ENCODE measurements around the gene TRMT5.

GRCh38 chr14:60925286-60925685 is 55.6 kb downstream of the TRMT5 start:
- TF ChIP-seq BCL3 (IDR thresholded peaks at IDR 0.05; ENCODE audit: borderline replicate concordance, insufficient read depth, low read depth, low read length, poor library complexity, severe bottlenecking), result no peak
- no peak for TF ChIP-seq HDGF (IDR thresholded peaks at IDR 0.05)
- TF ChIP-seq NFYB (IDR thresholded peaks at IDR 0.05; ENCODE audit: insufficient read depth, low read depth, low read length), result no peak
- TF ChIP-seq PBX3 (IDR thresholded peaks at IDR 0.05; ENCODE audit: insufficient replicate concordance, low read depth, low read length), result no peak
- TF ChIP-seq EZH2 (IDR thresholded peaks at IDR 0.05; ENCODE audit: borderline replicate concordance, control insufficient read depth, low read depth, low read length), result no peak
- no peak for TF ChIP-seq CREB1 (IDR thresholded peaks at IDR 0.05; ENCODE audit: low read depth)
- TF ChIP-seq ATF2 (IDR thresholded peaks at IDR 0.05; ENCODE audit: low read length), result no peak
- TF ChIP-seq POLR2A (IDR thresholded peaks at IDR 0.05; ENCODE audit: low read depth, low read length), result no peak
- no peak for TF ChIP-seq CREM (IDR thresholded peaks at IDR 0.05; ENCODE audit: low read depth)
- TF ChIP-seq ZNF274 (IDR thresholded peaks at IDR 0.05; ENCODE audit: insufficient read depth, insufficient read length), result no peak
- no peak for TF ChIP-seq ZBTB33 (IDR thresholded peaks at IDR 0.05)
- TF ChIP-seq CHD2 (IDR thresholded peaks at IDR 0.05; ENCODE audit: borderline replicate concordance, low read depth, low read length), result no peak
- no peak for TF ChIP-seq EP300 (IDR thresholded peaks at IDR 0.05; ENCODE audit: borderline replicate concordance in 1 of 2, control insufficient read depth in 1 of 2, low read depth in 2 of 2, low read length in 2 of 2)

Data from GM12878 (cell line).